ENCODE data around the gene MYL12B. TPM values are rescaled to one million over a fixed set of nuclear protein-coding genes. Genes with fewer than 3 reads are reported as not detected.

The MYL12B gene
- polyA plus RNA-seq, 2 of the 4 experiments (the other 2 are of a cell fraction): 419 to 498 TPM

DNA sequence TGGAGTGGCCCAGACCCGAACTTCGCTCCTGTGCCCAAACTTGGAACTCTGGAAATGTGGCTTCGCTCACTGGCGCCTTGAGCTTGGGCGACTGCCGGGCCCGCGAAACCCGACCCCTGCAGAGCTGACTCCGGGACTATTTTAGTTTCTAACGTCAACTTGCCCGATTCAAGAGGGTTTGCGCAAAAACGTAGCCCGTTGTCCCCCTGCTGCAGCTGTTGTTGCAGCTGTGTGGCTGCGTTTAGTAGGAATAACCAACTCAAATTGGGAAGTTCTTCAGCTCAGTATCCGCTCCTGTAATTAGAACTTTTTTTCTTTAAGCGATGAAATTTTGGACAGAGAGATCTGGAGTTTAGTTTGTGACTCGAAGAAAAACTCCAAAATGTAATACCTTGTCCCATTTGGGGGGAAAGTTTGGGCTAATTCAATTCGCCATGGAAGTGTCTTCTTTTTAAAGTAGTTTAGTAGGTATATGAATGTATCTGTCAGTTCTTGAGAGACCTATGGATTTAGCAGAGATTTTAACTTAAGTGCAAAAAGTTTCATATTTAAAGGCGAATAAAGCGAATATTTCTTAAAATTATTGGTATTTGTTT lies 13.8 kb upstream of the MYL12B start:
- peaks cover 44% of the 10 kb centered on the region for H3K4me1 ChIP-seq
- peak overlapping the region; percentile 91 for H3K4me2 ChIP-seq
- no peaks in the 10 kb centered on the region for H3K9me3 ChIP-seq
- peak overlapping the region; percentile 82 for H3K4me3 ChIP-seq
- H3K27ac ChIP-seq: peak overlapping the region; percentile 93 to 98
- 1% methylated on average over 13 of the region's 22 CpGs for WGBS (ENCODE audit: missing lambda C conversion rate)
- no peak for DNase-seq (ENCODE audit: low read depth in 1 of 2, low spot score in 1 of 2)
- no peak for FAIRE-seq
- ChIA-PET CTCF (interaction anchor here (0.6 to 1.0 kb wide), 2 partner anchors 12 to 347 kb away, joined by 3 to 4 read pairs; no protein-coding TSS in a partner anchor), POLR2A (interaction anchor here (1.2 to 1.9 kb wide), 3 partner anchors 13 to 355 kb away, joined by 3 to 7 read pairs (median 5); partner anchors contain the start of gene MYL12B)
- ATAC-seq: peak in 1 of 2 experiments; percentile 9; a peak in 2 of 6 replicates
- TF ChIP-seq, protein P1, sequence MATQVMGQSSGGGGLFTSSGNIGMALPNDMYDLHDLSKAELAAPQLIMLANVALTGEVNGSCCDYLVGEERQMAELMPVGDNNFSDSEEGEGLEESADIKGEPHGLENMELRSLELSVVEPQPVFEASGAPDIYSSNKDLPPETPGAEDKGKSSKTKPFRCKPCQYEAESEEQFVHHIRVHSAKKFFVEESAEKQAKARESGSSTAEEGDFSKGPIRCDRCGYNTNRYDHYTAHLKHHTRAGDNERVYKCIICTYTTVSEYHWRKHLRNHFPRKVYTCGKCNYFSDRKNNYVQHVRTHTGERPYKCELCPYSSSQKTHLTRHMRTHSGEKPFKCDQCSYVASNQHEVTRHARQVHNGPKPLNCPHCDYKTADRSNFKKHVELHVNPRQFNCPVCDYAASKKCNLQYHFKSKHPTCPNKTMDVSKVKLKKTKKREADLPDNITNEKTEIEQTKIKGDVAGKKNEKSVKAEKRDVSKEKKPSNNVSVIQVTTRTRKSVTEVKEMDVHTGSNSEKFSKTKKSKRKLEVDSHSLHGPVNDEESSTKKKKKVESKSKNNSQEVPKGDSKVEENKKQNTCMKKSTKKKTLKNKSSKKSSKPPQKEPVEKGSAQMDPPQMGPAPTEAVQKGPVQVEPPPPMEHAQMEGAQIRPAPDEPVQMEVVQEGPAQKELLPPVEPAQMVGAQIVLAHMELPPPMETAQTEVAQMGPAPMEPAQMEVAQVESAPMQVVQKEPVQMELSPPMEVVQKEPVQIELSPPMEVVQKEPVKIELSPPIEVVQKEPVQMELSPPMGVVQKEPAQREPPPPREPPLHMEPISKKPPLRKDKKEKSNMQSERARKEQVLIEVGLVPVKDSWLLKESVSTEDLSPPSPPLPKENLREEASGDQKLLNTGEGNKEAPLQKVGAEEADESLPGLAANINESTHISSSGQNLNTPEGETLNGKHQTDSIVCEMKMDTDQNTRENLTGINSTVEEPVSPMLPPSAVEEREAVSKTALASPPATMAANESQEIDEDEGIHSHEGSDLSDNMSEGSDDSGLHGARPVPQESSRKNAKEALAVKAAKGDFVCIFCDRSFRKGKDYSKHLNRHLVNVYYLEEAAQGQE (IDR thresholded peaks at IDR 0.05): 0 out of 2 replicates have a peak, but pooled peaks have one; percentile 0
- TF ChIP-seq ZSCAN20 (CRISPR knock-in tag; IDR thresholded peaks at IDR 0.05) (no peak), PHF8 (IDR thresholded peaks at IDR 0.05; ENCODE audit: borderline replicate concordance, low read depth) (peak; percentile 18; the same call in 1 of the 2 replicates)
- TF ChIP-seq, protein P2, sequence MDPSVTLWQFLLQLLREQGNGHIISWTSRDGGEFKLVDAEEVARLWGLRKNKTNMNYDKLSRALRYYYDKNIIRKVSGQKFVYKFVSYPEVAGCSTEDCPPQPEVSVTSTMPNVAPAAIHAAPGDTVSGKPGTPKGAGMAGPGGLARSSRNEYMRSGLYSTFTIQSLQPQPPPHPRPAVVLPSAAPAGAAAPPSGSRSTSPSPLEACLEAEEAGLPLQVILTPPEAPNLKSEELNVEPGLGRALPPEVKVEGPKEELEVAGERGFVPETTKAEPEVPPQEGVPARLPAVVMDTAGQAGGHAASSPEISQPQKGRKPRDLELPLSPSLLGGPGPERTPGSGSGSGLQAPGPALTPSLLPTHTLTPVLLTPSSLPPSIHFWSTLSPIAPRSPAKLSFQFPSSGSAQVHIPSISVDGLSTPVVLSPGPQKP (IDR thresholded peaks at IDR 0.05; ENCODE audit: low read depth, low read length): no peak

DNA sequence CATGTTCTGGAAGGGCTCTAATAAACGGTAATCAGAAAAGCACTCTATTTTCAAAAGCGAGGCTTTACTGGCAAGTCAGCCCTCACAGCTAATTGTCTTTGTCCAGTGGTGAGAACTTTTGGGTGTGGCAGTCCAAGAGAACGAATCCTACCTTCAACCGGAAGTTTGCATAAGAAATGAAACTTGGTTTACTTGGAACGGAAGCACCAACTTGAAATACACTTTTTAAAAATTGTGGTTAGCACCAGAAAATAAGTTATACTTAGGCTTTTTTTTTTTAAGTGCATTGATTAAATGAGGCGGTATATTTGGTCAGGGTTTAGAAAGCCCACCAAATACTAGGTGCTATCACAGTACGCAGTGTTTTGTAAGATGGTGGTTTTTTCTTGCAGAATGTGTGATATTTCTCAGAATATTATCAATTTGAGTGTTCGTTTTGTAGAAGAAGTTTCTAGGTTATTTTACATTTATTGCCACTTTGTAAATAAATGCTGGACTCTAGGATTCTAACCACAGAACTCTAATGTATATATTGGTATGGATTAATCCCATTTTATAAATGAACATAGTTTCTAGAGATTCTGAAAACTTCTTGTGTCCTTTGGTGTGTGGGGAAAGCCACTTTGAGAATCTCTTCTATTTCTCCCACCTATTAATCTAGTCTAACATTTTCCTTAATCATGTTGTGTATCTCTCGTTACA lies 13.1 kb upstream of the MYL12B start:
- peak in 1 of 2 experiments; percentile 70 for DNase-seq (ENCODE audit: low read depth in 1 of 2, low spot score in 1 of 2)
- POLR2A ChIA-PET: interaction anchor here (1.2 to 1.9 kb wide), 2 partner anchors 13 to 354 kb away, joined by 5 to 7 read pairs; partner anchors contain the start of gene MYL12B
- WGBS (ENCODE audit: missing lambda C conversion rate): 3% methylated on average over 9 of the region's 9 CpGs

DNA sequence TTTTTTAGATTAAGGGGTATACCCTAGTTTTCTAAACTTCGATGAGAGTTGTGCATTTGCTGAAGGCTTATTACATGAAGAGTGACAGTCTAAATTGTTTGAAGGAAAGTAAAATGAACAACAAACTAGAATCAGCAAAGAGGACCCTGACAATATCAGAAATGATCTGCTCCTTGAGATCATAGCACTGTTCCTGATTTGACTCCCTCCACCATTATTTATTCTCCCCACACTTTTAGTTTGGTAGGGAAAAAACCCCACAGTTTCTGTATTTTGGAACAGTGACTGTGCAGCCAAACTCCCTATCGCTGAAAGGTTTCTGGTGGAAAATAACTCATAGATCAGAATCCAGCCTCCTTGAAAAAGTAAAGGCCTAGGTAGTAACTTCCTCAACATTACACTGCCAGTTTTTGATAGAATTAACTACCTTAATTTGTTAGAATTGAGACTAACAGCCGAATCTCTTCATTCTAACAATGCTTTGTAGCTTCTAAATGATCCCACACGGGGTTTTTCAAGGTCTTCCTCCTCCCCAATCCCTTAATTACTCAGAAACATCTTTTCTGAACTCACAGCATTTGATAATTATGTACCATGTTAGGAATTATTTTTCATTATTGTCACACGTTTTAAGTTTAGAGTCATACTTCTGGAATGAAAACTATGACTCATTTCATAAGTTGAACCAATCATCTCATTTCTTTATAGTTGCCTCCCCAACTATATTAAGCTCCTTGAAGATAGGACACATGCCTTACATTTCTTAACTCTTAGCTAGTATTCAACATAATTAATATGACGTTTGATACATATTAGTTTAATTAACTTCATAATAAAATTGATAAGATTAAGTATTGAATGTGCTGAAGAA lies 11.5 kb upstream of the MYL12B start:
- peaks cover 42% of the 10 kb centered on the region for H3K4me1 ChIP-seq
- CTCF ChIA-PET: interaction anchor here (1.5 kb wide), 1 partner anchor 205 kb away, joined by 4 read pairs; no protein-coding TSS in a partner anchor

More for the DNA sequence above, 13.1 kb upstream of the MYL12B start:
- Histone ChIP-seq H3K4me1 (peaks cover 44% of the 10 kb centered on the region), H3K9me3 (no peaks in the 10 kb centered on the region), H3K4me3 (peak overlapping the region; percentile 82), H3K27ac (peak overlapping the region; percentile 93 to 98), H3K4me2 (peak overlapping the region; percentile 91)
- TF ChIP-seq PHF8 (IDR thresholded peaks at IDR 0.05; ENCODE audit: borderline replicate concordance, low read depth) (no peak), KDM1A (IDR thresholded peaks at IDR 0.05; ENCODE audit: low read depth) (no peak), ZC3H11A (IDR thresholded peaks at IDR 0.05) (no peak), ZSCAN20 (CRISPR knock-in tag; IDR thresholded peaks at IDR 0.05) (no peak), RNF2 (IDR thresholded peaks at IDR 0.05; ENCODE audit: borderline replicate concordance, low read depth) (no peak), POLR2A (IDR thresholded peaks at IDR 0.05; ENCODE audit: low read length) (no peak)
- TF ChIP-seq, protein P3, sequence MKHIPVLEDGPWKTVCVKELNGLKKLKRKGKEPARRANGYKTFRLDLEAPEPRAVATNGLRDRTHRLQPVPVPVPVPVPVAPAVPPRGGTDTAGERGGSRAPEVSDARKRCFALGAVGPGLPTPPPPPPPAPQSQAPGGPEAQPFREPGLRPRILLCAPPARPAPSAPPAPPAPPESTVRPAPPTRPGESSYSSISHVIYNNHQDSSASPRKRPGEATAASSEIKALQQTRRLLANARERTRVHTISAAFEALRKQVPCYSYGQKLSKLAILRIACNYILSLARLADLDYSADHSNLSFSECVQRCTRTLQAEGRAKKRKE (CRISPR knock-in tag; IDR thresholded peaks at IDR 0.05; ENCODE audit: low read depth): no peak
- FAIRE-seq (no peak), ATAC-seq (no peak)
- CTCF ChIA-PET: interaction anchor here (1.0 kb wide), 1 partner anchor 346 kb away, joined by 4 read pairs; no protein-coding TSS in a partner anchor

More for the DNA sequence above, 11.5 kb upstream of the MYL12B start:
- TF ChIP-seq HOXB13 (CRISPR knock-in tag; IDR thresholded peaks at IDR 0.05; ENCODE audit: low read depth): no peak
- TF ChIP-seq, protein P4, sequence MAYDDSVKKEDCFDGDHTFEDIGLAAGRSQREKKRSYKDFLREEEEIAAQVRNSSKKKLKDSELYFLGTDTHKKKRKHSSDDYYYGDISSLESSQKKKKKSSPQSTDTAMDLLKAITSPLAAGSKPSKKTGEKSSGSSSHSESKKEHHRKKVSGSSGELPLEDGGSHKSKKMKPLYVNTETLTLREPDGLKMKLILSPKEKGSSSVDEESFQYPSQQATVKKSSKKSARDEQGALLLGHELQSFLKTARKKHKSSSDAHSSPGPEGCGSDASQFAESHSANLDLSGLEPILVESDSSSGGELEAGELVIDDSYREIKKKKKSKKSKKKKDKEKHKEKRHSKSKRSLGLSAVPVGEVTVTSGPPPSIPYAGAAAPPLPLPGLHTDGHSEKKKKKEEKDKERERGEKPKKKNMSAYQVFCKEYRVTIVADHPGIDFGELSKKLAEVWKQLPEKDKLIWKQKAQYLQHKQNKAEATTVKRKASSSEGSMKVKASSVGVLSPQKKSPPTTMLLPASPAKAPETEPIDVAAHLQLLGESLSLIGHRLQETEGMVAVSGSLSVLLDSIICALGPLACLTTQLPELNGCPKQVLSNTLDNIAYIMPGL (CRISPR knock-in tag; IDR thresholded peaks at IDR 0.05; ENCODE audit: borderline replicate concordance): peak; percentile 69; the same call in 1 of the 2 replicates
- TF ChIP-seq ZC3H11A (IDR thresholded peaks at IDR 0.05): no peak
- TF ChIP-seq TFCP2L1 (CRISPR knock-in tag; IDR thresholded peaks at IDR 0.05): 0 out of 2 replicates have a peak, but pooled peaks have one; percentile 54
- 0 out of 2 replicates have a peak, but pooled peaks have one; percentile 16 for TF ChIP-seq FOSL2 (IDR thresholded peaks at IDR 0.05)
- peak; percentile 83 for TF ChIP-seq FOSL2 (CRISPR knock-in tag; IDR thresholded peaks at IDR 0.05)
- no peak for TF ChIP-seq EHMT2 (IDR thresholded peaks at IDR 0.05; ENCODE audit: low read depth)
- TF ChIP-seq JUNB (IDR thresholded peaks at IDR 0.05): 0 out of 2 replicates have a peak, but pooled peaks have one; percentile 22
- ATAC-seq (no peak), DNase-seq (ENCODE audit: low read depth in 1 of 2, low spot score in 1 of 2) (no peak), FAIRE-seq (no peak)
- Histone ChIP-seq H3K4me2 (peak overlapping the region; percentile 91), H3K4me3 (peak overlapping the region; percentile 7; the same call in 1 of the 3 replicates), H3K27ac (peak overlapping the region; percentile 3 to 27; a peak in 4 of 6 replicates), H3K9me3 (no peaks in the 10 kb centered on the region)
- WGBS (ENCODE audit: missing lambda C conversion rate): 20% methylated on average over 6 of the region's 6 CpGs
- POLR2A ChIA-PET: interaction anchor here (2.0 kb wide), 1 partner anchor 11 kb away, joined by 14 read pairs; the partner anchor contains the start of gene MYL12B
